CD4-positive, alpha-beta T cell treated with Interferon gamma for 1 hour (primary cell): ENCODE data around the gene DENND4A.
"Not testable (repeated sequence)": the region's sequence is repeated elsewhere in the genome, so short reads cannot be mapped to it uniquely, and the experiment has no call there.

ENCODE experiments used
- DNase-seq: peaks from one replicate; pipeline ENCODE4 v3.0.0-alpha.2; 2020

Gene DENND4A

GRCh38 chr15:65629548-65629947, 162.5 kb downstream of the DENND4A start:
- no peak for DNase-seq

- no peak for DNase-seq
Observed at GRCh38 chr15:65626856-65627255, 165.2 kb downstream of the DENND4A start.

- no peak for DNase-seq
Observed at GRCh38 chr15:65623103-65623502, 169.0 kb downstream of the DENND4A start.

- DNase-seq, result no peak
Observed at GRCh38 chr15:65621638-65622037, 170.5 kb downstream of the DENND4A start, which contains the start of gene SLC24A1. Gene SLC24A1, plus strand, starts transcription at chr15:65621938. Its CDS starts 2,143 bp downstream, at chr15:65624081.

GRCh38 chr15:65620833-65621232, 171.3 kb downstream of the DENND4A start:
- no peak for DNase-seq

GRCh38 chr15:65619626-65620290, 172.3 kb downstream of the DENND4A start:
- DNase-seq, result no peak

GRCh38 chr15:65618560-65619109, 173.5 kb downstream of the DENND4A start:
- no peak for DNase-seq

- DNase-seq, result not testable (repeated sequence)
Observed at GRCh38 chr15:65615887-65616286, 176.2 kb downstream of the DENND4A start.

GRCh38 chr15:65612949-65613744, 178.9 kb downstream of the DENND4A start:
- no peak for DNase-seq

GRCh38 chr15:65612616-65612946, 179.5 kb downstream of the DENND4A start:
- no peak for DNase-seq

GRCh38 chr15:65611888-65612615, 180.0 kb downstream of the DENND4A start:
- no peak for DNase-seq

GRCh38 chr15:65610871-65611718, 181.0 kb downstream of the DENND4A start, which contains the start of gene INTS14:
Gene INTS14, minus strand, starts transcription at chr15:65611131. Its CDS starts 3,751 bp downstream, at chr15:65607380.
- peak; percentile 90 for DNase-seq
